Measurements from ENCODE around the gene TMEM62.

GRCh38 chr15:43100971-43101370, 32.4 kb upstream of the TMEM62 start:
- no peak for TF ChIP-seq EP300 (IDR thresholded peaks at IDR 0.05)
- TF ChIP-seq, protein P1, sequence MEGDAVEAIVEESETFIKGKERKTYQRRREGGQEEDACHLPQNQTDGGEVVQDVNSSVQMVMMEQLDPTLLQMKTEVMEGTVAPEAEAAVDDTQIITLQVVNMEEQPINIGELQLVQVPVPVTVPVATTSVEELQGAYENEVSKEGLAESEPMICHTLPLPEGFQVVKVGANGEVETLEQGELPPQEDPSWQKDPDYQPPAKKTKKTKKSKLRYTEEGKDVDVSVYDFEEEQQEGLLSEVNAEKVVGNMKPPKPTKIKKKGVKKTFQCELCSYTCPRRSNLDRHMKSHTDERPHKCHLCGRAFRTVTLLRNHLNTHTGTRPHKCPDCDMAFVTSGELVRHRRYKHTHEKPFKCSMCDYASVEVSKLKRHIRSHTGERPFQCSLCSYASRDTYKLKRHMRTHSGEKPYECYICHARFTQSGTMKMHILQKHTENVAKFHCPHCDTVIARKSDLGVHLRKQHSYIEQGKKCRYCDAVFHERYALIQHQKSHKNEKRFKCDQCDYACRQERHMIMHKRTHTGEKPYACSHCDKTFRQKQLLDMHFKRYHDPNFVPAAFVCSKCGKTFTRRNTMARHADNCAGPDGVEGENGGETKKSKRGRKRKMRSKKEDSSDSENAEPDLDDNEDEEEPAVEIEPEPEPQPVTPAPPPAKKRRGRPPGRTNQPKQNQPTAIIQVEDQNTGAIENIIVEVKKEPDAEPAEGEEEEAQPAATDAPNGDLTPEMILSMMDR (IDR thresholded peaks at IDR 0.05) = no peak
